ENCODE data around the gene TMC7. TPM values are rescaled to one million over a fixed set of nuclear protein-coding genes. Genes with fewer than 3 reads are reported as not detected.
A peak's percentile ranks its signal among the peaks of the same experiment; 100 is the strongest.

Gene TMC7
- total RNA-seq, 1 donor from 2014 or later, result 1.4 TPM

- DNase-seq (ENCODE audit: extremely low spot score, unreplicated experiment), result no peak
- Mint-ChIP-seq H3K4me1 (ENCODE audit: unreplicated experiment) (peaks cover 4% of the 10 kb centered on the region), H3K36me3 (no peaks in the 10 kb centered on the region), H3K9me3 (no peaks in the 10 kb centered on the region), H3K4me3 (no peak overlapping the region), H3K27me3 (no peaks in the 10 kb centered on the region), H3K27ac (no peak overlapping the region)
- no peak for TF ChIP-seq CTCF (conservative IDR thresholded peaks at IDR 0.05)
Measured at GRCh38 chr16:19011169-19011731, 27.5 kb downstream of the TMC7 start.

DNA sequence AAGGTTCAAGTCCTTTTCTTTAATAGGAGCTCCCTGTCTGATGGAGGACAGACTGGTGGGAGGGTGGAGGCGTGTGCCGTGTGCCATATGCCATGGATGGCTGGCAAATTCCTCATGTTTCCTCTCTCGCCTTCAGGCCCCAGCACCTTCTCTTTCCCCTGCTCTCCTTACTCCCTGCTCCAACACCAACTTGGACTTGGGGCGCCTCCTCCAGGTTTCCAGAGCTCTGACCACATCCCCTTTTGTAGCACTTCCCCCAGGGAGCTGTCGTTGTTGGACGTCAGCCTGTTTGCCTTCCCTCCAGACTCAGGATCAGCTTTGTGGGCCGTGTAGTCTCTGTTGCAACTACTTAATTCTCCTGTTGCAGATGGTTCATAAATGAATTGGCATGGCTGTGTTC, 30.7 kb downstream of the TMC7 start:
- Mint-ChIP-seq H3K27ac (no peak overlapping the region), H3K4me3 (no peak overlapping the region), H3K27me3 (no peaks in the 10 kb centered on the region), H3K36me3 (no peaks in the 10 kb centered on the region), H3K4me1 (ENCODE audit: unreplicated experiment) (no peaks in the 10 kb centered on the region), H3K9me3 (no peaks in the 10 kb centered on the region)
- no peak for DNase-seq (ENCODE audit: extremely low spot score, unreplicated experiment)
- no peak for TF ChIP-seq CTCF (conservative IDR thresholded peaks at IDR 0.05)

DNA sequence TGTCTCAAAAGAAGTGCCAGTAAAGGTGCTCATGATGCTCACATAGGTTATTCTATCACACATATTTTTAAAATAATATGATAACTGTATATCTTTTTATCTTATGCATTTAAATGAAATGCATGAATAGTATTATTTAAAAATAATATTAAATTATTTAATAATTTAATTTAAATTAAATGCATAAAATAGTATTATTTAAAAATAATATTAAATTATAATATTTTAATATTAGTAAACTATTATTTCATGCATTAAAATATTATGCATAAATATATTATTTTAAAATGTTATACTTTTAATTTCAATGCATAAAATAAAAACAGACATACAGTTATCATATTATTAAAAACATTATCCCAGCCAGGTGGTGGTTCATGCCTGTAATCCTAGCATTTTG, 33.4 kb downstream of the TMC7 start:
- no peaks in the 10 kb centered on the region for H3K4me1 Mint-ChIP-seq (ENCODE audit: unreplicated experiment)
- no peaks in the 10 kb centered on the region for H3K9me3 Mint-ChIP-seq
- H3K4me3 Mint-ChIP-seq, result no peak overlapping the region
- no peak for TF ChIP-seq CTCF (conservative IDR thresholded peaks at IDR 0.05)
- DNase-seq (ENCODE audit: extremely low spot score, unreplicated experiment), result no peak
- H3K27ac Mint-ChIP-seq, result no peak overlapping the region
- no peaks in the 10 kb centered on the region for H3K27me3 Mint-ChIP-seq
- no peaks in the 10 kb centered on the region for H3K36me3 Mint-ChIP-seq

- H3K27ac Mint-ChIP-seq, result no peak overlapping the region
- no peaks in the 10 kb centered on the region for H3K4me1 Mint-ChIP-seq (ENCODE audit: unreplicated experiment)
- no peaks in the 10 kb centered on the region for H3K36me3 Mint-ChIP-seq
- H3K27me3 Mint-ChIP-seq, result no peaks in the 10 kb centered on the region
- H3K4me3 Mint-ChIP-seq, result no peak overlapping the region
- no peak for TF ChIP-seq CTCF (conservative IDR thresholded peaks at IDR 0.05)
- no peaks in the 10 kb centered on the region for H3K9me3 Mint-ChIP-seq
- DNase-seq (ENCODE audit: extremely low spot score, unreplicated experiment), result no peak
Measured at GRCh38 chr16:19020689-19021088, 37.0 kb downstream of the TMC7 start.

DNA sequence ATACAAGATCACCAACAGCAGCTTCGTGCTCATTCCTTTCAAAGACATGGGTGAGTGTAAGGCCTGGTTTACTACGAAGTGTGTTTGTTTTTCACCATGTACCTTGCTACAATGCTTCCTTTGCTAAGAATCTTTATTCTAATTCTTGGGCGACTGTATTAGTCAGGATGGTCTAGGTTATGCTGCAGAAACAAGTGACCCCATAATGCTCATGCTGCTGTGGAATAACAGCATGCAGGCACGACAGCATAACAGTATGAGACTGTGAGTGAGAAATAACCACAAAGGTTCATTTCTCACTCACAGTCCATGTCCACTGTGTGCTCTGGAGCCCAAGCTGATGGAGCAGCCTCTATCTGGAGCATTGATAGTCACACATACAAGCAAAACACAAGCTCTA, 38.0 kb downstream of the TMC7 start:
- Mint-ChIP-seq H3K27me3 (no peaks in the 10 kb centered on the region), H3K36me3 (no peaks in the 10 kb centered on the region), H3K27ac (no peak overlapping the region), H3K4me1 (ENCODE audit: unreplicated experiment) (no peaks in the 10 kb centered on the region), H3K9me3 (no peaks in the 10 kb centered on the region), H3K4me3 (no peak overlapping the region)
- DNase-seq (ENCODE audit: extremely low spot score, unreplicated experiment), result no peak
- TF ChIP-seq CTCF (conservative IDR thresholded peaks at IDR 0.05), result no peak

DNA sequence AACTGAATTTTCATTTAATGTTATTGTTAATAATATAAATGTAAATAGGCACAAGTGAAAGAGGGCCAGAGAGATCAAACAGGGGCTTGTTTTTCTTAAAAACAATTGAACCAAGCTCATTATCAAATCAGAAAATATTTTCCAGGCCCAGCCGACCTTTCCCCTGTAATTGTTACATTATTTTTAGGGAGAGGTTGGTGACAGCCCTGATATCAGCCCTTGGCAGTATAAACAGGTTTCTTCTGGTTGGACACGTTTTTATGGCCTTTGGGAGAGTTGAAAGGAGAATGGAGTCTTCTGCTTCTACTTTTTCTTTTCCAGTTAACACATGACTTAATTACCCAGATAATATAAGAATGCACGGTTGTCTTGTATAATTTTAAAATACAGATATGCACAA, 43.7 kb downstream of the TMC7 start:
- peak overlapping the region; percentile 83 for H3K27ac Mint-ChIP-seq
- no peaks in the 10 kb centered on the region for H3K27me3 Mint-ChIP-seq
- H3K4me1 Mint-ChIP-seq (ENCODE audit: unreplicated experiment), result no peaks in the 10 kb centered on the region
- DNase-seq (ENCODE audit: extremely low spot score, unreplicated experiment), result no peak
- H3K36me3 Mint-ChIP-seq, result no peaks in the 10 kb centered on the region
- no peaks in the 10 kb centered on the region for H3K9me3 Mint-ChIP-seq
- no peak for TF ChIP-seq CTCF (conservative IDR thresholded peaks at IDR 0.05)
- H3K4me3 Mint-ChIP-seq, result no peak overlapping the region
